GM19395 (cell line): ENCODE data around the gene KRT76.
"Not testable (repeated sequence)": the region's sequence is repeated elsewhere in the genome, so short reads cannot be mapped to it uniquely, and the experiment has no call there.

Source experiments
- ATAC-seq: cut with Tn5 transposase; IDR thresholded peaks from one replicate; pipeline ENCODE4 v1.9.1; 2021; ENCODE audit warnings: mild to moderate bottlenecking, moderate library complexity; ENCODE audit not compliant: unreplicated experiment

Gene KRT76

GRCh38 chr12:52765702-52766101, 11.4 kb downstream of the KRT76 start:
- no peak for ATAC-seq

DNA sequence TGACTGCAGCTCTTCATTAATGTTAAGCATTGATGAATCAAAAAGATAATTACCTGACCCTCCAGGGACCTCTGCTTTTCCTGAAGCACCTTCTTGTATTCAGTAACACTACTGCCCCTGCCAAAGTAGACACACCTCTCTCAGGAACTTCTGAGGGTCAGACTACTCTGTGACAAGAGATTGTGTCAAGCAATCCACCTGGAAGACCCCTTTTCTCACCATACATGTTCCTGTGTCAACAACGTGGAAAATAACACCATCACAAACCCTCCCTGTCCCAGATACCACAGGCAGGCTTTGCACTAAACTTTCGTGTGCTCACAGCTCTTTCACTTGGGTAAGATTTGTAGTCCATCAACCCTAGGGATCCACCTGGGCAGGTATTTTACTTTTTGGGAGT, 13.2 kb downstream of the KRT76 start:
- ATAC-seq, result no peak

DNA sequence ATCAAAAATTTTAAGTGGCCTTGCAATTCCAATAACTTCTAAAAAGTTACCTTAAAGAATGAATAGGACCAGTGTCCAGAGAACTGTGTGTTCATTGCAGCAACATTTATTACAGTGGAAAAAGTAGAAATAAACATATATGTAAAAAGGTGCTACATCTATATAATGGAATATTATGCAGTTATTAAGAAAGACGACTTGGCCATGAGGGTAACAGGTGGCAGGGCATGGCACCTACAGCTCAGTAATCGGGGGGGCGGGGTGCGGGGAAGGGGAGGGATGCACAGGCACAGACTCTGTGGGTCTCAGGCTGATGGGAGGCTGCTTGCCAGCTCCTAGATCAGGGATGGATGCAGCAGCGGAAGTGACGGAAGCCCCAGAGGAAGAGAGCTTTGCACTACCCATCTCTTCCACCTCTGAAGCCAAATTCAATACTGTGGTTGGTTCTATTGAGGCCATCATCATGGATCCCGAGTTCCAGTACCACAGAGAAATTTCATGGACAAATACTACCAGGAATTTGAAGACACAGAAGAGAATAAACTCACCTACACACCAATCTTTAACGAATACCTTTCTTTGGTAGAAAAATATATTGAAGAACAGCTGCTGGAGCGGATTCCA, 14.0 kb downstream of the KRT76 start:
- no peak for ATAC-seq

DNA sequence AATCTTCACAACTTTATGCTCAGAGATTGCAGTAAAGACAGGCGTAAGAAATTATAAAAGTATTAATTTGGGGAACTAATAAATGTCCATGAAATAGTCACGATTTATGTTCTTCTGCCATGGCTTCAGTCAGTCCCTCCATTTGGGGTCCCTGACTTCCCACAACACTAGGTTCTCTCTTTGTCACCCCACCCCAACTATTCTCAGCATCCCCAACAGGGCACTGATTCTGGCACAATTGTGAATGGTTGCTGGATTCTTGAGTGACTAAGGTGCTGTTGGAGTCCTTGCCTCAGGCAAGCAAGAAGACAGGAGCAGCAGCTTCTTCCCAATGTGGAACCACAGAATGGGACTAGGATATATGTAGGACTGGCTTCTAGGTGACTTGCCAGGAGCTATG, 15.3 kb downstream of the KRT76 start:
- ATAC-seq, result no peak

GRCh38 chr12:52761218-52761617, 15.9 kb downstream of the KRT76 start:
- ATAC-seq, result not testable (repeated sequence)

DNA sequence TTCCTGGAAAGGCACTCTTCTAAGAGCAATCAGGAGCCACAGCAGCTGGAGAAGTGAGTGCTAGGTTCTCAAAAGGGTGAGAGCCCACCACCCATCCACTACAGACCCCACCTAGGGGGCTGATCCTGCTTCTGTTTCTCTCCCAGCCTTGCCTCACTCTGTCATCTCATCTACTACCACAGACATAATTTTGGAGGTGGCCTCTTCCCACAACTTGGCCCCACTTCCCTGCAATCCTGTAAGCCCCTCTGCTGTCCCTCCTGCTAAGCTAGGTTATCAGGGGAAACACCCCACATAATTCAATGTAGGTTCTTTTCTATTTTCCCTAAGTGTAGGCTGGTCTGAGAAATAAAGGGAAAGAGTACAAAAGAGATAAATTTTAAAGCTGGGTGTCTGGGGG, 16.5 kb downstream of the KRT76 start:
- no peak for ATAC-seq

- ATAC-seq, result no peak
Measured at GRCh38 chr12:52759695-52760094, 17.4 kb downstream of the KRT76 start.

- ATAC-seq, result no peak
Measured at GRCh38 chr12:52759218-52759617, 17.9 kb downstream of the KRT76 start.

DNA sequence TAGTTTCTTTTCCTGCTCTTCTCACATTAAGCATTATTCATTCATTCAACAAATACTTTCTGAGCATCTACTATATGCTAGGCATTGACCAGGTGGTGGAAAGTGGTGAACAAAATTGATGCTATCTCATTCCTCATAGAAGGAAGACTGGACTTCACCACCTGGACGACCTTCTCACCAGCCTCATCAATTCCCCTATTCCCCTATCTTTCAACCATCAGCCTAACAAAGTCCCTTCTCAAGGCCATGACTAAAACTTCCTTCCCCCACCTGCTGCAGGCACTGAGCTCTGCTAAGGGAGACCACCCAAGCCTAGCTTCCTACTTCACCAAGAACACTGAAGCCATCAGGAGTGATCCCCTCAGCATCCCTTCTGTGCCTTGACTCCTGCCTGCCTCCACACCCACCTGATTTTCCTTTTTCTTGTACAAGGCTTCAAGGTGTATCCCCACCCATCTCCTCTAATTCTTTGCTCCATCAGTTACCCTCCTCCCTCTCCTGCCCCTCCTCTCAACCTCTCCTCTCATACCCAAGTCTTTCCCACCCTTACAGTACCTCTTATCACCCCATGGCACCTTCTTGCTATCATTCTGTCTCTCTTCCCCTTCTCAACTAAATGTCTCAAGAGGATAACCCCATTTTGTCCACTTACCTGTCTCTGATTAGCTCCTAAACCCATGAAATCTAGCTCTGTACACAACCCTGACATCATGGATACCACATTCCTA, 19.5 kb downstream of the KRT76 start:
- no peak for ATAC-seq

DNA sequence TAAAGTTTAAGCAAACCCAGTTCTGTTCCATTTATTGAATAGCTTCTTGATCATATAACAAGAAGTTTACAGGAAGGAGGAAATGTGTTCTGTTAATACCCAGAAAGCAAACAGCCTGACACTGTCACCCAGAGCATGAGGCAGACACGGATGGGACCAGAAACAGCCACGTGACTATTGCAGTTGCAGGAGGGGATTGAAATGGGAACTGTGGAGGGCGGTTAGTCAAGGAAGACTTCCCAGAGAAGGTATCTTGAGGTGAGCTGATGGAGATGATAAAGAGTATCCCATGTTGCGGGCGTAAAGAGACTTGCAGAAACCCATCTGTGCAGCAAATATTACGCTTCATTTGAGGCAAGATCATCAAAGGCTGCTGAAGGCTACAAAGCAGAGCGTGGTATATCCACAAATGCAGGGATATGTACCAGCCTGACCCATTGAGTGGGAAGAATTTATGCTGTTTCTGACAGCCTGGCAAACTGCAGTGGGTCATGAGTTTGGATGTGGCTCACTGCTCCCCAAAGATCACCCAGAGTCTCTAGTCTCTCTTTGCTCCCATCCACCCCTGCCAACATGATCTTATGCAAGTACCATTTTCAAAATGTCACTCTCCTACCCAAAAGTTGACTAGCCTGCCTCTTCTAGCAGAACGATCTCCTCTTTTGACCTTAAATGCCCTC, 20.7 kb downstream of the KRT76 start:
- no peak for ATAC-seq

GRCh38 chr12:52755533-52755932, 21.6 kb downstream of the KRT76 start:
- ATAC-seq, result no peak

DNA sequence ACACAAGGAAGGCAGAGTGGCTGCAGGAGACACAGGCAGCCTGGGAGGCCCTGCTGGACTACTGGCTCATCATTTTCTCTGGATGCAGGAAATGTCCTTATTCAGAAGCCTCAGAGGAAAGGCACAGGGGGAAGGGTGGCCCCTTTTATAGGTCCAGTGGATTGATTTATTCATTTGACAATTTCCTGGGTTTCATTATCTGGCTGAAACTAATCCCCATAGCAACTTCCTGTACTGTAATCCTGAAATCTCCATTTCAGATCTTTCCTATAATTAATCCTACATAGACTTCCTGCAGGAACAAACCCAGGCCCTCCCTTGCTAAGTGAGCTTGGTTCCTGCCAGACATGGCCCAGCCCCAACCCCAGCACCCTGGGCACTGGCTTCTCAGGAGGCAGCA, 23.0 kb downstream of the KRT76 start:
- ATAC-seq, result no peak

DNA sequence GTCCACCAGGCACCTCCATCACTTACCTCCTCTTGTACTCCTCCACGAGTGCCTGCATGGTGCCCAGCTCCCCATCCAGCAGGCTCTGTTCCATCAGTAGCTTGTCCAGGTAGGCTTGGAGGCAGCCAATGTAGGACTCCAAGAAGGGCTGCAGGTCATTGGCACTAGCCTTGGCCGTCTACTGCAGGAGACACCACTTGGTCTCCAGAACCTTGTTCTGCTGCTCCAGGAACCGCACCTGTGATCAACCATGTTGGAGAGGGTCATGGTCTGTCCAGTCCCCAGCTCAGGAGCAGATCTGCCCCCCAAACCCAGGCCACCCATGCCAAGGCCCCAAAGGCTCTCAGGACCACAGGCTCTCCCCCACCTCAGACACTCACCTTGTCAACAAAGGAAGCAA, 23.9 kb downstream of the KRT76 start:
- ATAC-seq, result no peak

DNA sequence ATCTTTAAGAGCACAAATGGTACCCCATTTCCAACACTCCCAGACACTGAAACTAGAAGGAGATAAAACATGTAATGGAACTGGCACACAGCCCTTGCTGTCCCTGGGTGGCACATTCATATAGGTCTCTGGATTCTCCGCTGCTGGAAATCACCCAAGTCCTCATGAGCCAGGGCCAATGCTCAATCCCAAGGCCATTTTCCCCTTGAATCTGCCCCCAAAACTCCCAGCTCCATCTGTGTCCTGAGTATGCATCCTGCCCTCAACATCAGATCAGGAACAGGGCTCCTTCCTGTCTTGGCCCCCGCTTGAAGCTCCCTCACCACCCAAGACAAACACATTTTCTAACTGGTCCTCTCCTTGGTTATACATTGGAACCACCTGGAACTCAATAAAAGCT, 24.6 kb downstream of the KRT76 start:
- ATAC-seq, result no peak

DNA sequence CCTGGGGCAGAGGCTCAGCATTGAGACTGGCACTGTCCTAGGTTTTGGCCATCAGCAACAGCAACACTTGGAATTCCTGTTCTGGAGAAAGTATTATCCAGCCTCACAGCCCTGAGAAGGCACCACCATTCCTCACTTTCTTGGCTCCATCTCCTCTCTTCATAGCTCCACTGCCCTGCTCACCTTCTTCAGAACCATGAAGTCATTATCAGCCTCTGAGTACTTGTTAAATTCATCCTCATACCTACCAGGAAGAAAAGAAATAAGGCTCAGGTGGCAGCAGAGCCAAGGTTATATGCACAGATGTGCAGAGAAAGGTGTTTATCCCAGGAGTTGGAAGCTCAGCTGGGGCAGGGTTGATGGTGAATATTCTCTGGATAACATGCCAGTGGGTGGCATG, 25.4 kb downstream of the KRT76 start:
- ATAC-seq, result no peak

- ATAC-seq, result not testable (repeated sequence)
Measured at GRCh38 chr12:52750532-52750931, 26.6 kb downstream of the KRT76 start.

DNA sequence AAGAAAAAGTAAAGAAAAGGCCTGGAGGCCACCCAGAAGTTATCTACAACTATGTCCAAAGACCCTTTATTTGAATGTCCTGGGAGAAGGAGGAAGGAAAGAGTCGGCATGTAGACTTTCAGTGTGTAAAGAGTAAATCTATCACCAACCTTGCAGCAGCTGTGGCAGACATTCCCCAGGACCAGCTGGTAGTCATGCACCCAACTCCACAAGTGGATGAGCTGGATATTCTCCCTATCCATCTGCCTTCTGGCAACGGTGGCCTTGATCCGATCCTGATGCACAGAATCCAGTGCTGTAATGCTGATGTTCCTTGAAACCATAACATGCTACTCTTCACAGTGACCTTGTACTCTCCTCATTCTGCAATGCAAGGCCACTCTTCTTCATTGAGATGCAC, 27.3 kb downstream of the KRT76 start:
- no peak for ATAC-seq

- ATAC-seq, result no peak
Measured at GRCh38 chr12:52748578-52748977, 28.6 kb downstream of the KRT76 start.

GRCh38 chr12:52745554-52745953, 31.6 kb downstream of the KRT76 start:
- ATAC-seq, result no peak

DNA sequence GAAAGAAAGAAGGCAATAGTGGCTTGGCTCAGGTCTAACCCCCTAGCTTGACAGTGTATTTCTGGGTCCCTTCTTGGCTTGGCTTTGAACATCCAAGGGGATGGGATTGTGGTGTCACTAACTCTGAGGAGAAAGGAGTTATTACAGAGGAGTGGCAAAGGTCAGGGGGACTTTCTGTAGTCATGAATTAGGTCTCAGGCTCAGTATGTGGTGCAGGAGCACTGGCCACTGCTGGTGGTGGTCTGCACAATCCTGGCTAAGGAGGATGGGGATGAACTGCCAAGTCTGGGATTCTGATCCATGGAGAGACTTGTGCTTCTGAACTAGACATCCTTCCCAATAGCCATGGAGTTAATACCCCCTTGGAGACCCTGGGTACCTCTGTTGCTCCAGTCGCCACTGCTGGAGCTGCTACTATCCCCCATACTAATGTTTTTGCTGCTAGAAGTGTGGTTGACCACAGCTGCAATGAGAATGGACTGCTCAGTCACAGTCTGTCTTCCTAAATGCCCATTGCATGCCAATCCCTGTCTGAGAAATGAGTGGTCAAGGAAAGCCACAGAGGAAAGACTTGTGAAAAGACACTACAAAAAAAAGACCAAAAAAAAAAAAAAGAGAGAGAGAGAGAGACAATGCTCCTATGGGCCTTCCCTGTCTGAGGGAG, 32.5 kb downstream of the KRT76 start:
- no peak for ATAC-seq

DNA sequence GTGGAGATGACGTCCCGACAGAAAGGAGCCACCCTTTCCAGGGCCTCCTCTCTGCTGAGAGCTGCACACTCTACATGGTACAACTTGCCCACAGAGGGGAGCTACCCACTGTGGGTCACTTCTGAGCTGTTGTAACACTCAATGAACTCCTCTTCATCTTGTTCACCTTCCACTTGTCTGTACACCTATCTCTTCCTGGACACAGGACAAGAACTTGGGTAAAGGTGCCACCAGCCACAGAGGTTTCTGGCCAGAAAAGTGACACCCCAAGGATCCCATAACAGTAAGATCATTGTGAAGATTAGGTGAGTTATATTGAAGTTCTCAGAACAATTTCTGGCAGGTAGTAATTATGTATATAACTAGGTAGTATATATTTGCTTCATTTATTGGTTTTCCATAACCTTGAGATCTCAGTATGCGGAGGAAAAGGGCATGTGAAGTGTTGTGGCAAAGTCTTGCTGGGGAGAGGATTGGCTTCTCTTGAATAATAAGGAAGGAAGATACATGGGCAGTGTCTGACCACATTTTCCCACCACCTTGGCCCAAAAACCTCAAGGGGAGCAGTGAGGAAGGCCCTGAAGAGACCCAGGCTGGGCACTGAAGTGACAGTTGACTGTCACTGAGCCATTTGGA, 34.2 kb downstream of the KRT76 start:
- no peak for ATAC-seq
